Stimulated activated CD4-positive, alpha-beta T cell treated with anti-CD3 and anti-CD28 coated beads, TNF-alpha, amount 100 ng/mL, for 48 hours (primary cell): Measurements from ENCODE around the gene MPRIP.

Source experiments
- DNase-seq, 3 donors: peaks; one replicate each; pipeline ENCODE4 v3.0.0-alpha.2; 2020; ENCODE audit warnings: low read depth in 3 of 3

The MPRIP gene

DNA sequence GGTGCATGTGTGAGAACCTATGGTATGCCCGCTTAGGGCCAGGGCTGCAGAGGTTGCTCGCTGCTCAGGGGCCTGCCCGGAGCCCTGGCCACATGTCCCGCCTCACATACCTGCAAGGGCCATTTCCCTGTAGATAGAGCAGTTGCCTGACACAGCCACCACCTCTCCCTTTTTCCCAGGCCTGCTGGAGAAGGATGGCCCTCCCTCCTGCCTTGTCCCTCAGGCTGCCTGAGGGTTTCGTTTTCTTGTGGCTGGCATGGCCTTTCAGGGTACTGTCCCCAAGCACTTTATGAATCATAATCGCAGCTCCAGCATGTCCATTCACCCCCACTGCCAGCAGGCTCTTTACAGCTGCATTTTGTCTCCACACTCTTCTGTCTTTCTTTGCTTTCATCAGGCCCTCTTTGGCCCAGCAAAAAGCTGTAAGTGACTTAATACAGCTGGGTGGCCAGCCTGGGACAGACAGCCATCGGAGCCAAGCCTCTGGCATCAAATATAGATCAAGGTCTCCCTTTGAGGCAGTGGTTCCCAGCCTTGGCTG, 65.7 kb downstream of the MPRIP start:
- DNase-seq, result no peak

GRCh38 chr17:17108451-17109049, 66.3 kb downstream of the MPRIP start:
- no peak for DNase-seq

DNA sequence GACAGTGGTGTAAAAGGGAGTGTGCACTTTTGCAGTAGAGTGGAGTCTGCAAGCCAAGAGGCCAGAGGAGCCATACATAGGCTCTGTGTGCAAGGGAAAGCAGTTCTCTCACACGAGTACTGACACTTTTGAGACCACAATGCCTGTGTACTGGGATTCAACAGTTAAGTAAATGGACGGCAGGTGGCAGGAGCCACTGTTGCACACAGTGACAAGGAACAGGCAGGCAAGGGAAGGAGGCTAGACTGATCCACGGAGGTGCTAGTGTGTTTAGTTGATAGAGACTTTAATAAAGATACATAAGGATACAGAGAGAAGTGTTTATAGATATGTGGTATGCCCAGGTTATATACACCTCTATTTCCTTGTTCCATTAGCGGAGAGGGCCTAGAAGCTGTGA, 67.0 kb downstream of the MPRIP start:
- DNase-seq, result no peak

DNA sequence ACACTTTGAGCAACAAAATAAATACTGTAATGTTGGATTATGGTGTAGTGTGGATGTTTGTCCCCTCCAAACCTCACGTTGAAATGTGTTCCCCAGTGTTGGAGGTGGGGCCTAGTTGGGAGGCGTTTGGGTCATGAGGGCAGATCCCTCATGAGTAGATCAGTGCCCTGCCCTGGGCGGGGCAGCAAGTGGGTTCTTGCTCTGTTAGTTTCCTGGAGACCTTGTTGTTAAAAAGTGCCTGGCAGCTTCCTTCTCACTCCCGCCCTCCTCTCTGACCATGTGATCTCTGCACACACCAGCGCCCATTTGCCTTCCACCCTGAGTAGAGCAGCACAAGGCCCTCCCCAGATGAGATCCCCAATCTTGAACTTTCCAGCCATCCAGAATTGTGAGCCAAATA, 67.7 kb downstream of the MPRIP start:
- no peak for DNase-seq

DNA sequence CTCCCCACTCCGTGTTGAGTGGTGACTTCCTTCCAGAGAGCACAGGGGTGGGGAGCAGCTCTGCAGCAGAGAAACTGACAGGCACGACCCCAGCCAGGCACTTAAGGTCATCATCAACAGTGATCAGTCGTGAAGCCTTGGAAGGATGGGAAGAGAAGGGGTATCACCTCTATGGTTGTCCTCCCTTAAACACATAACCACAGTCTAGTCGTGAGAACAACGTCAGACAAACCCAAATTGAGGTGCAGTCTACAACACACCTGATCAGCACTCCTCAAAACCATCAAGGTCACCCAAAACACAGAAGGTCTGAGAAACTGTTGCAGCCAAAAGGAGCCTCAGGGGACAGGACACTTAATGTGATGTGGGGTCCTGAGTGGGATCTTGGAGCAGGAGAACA, 68.3 kb downstream of the MPRIP start:
- DNase-seq, result no peak

- no peak for DNase-seq
Observed at GRCh38 chr17:17111401-17112393, 69.4 kb downstream of the MPRIP start.

DNA sequence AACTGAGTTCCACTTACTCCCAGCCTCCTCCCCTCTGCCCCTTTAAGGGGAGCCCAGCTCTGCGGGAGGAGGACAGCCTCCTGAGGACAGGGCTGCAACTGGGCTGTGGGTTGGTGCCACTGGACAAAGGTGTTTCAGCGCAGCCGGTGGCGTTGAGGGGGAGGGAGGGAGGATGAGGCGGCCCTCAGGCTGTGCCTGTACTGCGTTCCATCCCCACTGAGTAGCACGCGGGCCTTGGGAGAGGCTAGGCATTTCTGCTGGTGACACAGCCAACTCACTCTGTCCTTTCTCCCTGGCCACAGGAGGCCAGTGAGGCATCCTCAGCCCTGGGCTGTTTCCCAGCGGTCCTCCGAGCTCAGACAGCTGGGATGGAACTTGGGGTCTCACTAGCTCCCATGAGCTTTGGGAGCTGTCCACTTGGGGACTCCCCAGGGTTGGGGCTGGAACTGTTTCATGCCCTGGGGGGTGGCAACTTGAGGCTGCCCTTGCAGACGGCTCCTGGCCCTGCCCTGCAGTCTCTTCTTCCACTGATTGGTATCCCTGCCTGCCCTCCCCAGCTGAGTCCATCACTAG, 70.5 kb downstream of the MPRIP start:
- no peak for DNase-seq

- DNase-seq, result no peak
Observed at GRCh38 chr17:17114592-17115225, 72.5 kb downstream of the MPRIP start.

- DNase-seq, result no peak
Observed at GRCh38 chr17:17115620-17116019, 73.4 kb downstream of the MPRIP start.

DNA sequence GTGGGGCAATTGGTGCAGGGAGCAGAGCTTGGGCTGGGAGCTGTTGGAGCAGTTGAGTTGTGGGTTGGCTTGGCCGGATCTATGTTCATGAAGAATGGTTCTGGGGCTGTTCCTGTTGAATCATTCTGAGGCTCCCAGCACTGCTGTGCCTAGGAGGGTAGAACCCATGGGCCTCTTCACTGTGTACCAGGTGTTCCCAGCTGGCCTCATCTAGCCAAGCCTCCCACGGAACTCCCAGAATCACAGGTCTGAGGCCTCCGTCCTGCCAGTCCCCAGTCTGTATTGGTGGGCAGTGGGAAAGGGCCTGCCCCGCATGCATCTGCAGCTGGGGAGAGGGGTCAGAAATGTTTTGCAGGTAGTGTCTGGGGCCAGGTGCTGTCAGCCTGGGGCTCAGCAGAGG, 74.1 kb downstream of the MPRIP start:
- no peak for DNase-seq

DNA sequence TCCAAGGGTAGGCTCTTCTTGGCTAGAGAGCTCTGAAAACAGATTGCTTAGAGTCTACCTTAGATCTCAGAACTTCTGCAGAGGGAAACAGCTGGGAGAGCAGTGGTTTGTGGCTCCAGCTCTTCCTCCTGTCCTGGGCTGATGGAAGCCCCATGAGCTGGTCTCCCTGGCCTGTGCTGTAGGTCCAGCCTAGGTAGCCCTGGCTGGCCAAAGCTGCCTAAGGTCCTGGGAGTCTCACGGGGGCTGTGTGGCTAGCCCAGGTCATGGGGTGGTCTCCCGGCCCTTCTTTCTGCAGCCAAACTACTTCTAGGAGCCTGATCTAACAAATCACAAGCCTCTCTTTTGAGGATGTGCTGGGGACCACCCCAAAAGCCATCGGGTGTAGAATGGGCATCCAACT, 75.7 kb downstream of the MPRIP start:
- DNase-seq, result no peak

GRCh38 chr17:17118399-17118798, 76.1 kb downstream of the MPRIP start:
- no peak for DNase-seq

GRCh38 chr17:17119106-17119505, 76.8 kb downstream of the MPRIP start:
- DNase-seq, result no peak

GRCh38 chr17:17119533-17119932, 77.3 kb downstream of the MPRIP start:
- DNase-seq, result peak; percentile 38 to 52 (median 50)

- DNase-seq, result no peak
Observed at GRCh38 chr17:17120294-17120693, 78.0 kb downstream of the MPRIP start.

DNA sequence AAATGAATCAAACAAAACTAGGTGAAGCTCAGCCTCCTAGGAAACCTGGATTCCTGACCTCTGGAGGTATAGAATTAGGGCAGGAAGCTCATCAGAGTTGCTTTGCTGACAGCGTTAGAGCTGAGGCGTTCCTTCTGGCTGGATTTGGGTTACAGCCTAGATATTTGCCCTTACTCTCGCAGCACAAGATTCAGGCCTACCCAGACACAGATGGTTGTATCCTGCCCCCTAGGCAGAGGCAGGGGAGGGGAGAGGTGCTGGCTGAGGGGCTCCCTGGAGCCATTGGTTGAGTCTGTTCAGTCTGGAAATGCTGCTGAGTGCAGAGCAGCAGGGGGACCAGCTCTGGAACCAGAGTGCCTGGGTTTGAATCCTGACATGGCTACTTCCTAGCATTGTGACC, 78.4 kb downstream of the MPRIP start:
- DNase-seq, result no peak

DNA sequence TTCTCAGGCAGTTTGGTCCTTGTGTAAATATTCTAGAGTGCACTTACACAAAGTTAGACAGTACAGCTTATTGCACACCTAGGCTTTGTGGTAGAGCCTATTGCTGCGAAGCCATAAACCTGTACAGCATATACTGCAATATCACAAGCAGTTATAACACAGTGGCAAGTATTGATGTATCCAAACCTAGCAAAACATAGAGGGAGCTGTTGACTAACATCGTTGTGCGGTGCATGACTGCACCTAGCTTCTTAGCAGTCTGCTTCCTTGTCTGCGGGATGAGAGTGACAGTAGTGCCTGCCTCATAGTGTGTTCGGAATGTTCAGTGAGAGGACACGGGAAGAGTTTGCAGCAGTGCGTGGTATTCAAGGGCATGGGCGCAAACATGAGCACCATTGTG, 78.9 kb downstream of the MPRIP start:
- DNase-seq, result no peak

DNA sequence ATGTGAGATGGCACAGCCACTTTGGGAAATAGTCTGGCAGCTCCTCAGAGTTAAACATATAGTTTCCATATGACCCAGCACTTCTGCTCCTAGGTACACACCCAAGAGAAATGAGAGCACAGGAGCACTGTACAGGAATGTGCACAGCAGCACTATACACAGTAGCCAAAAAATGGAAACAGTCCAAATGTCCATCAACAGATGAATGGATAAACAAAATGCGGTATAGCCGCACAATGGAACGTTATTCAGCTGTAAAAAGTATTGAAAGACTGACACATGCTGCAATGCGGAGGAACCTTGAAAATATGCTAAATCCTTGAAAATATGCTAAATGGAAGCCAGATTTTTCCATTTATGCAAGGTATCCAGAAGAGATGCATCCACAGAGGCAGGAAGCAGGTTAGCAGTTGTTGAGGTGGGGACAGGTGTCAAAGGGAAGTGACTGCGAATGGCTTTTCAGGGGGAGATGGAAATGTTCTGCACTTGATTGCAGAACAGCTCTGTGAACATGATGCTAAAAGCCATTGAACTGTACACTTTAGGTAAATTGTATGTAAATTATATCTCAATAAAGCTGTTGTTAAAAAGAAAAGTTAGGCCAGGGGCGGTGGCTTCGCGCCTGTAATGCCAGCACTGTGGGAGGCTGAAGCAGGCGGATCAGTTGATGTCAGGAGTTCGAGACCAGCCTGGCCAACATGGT, 80.7 kb downstream of the MPRIP start:
- no peak for DNase-seq

DNA sequence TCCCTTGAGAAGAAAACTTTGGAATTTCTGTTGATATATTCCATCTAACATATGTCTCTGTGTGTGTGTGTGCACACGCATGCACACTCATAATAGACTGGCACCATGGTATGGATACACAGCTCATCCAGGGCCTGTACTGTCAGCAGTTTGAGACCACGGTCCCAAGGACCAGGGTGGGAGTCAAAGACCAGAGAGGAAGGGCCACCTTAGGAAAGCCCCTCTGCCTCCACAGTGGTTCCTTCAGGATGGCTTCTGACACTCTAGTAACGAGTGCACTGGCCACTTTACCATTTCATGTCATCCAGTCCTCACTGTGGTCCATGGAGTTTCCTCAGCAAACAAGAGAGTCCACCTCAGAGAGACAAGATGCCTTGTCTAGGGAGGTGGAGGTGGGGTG, 82.1 kb downstream of the MPRIP start:
- no peak for DNase-seq

DNA sequence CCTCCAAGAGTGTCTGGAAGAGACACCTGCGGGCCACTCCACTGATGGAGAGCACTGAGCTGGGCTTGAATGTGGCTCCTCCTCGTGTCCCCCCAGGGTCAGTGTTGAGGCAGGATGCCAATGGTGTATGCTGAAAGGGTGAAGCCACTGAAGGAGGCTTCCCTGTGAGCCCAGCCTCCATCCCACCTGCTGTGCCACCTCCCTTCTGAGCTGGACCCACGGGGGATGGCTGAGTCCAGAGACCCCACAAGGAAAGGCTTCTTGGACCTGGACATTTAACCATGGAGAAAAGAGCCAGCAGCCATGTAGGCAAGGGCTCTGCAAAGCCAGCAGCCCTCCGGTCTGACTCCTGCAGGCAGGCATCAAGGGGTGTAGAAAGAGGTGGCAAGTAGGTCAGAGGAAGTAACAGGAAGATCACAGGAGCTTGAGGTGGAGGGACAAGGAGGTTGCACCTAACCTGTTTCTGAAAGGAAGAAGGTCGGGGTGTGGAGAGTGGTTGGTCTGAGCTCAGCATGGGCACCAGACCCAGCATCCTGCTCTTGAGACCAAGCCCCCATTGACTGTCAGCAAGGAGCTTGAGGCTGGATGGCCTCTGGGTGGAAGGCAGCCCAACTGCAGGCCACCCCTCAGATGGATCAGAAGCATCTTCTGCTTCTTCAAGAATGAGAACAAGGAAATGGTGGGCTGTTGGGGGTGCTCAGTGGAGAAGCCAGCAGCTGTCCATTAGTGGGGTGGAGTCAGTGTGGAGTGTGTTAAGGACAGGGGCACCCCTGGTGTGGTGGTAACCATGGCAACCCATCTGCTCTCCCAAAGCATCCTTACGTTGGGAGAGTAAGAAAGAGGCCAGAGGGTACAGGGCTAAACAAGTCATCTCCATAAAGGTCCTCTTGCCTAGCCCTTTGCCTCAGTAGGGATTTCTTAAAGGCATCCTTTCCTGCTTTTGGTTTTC, 83.2 kb downstream of the MPRIP start:
- DNase-seq, result no peak
